OCI-LY1 (cell line): ENCODE results near the gene CASZ1.

Source experiments
- EZH2 ChIP-seq: fragments of 200-600 bp; sonication (generic), shearing (Covaris generic); IDR thresholded peaks from 2 replicates; pipeline ENCODE4 v1.8.0; 2017; ENCODE audit warnings: borderline replicate concordance, mixed run types, mild to moderate bottlenecking, antibody characterized with exemption, low read length, moderate library complexity, mixed read lengths
- TF ChIP-seq, protein P1 (sequence below): fragments of 200-600 bp; sonication (generic), shearing (Covaris generic); IDR thresholded peaks from 2 replicates; pipeline ENCODE4 v1.5.1; 2017; ENCODE audit warnings: mild to moderate bottlenecking, antibody characterized with exemption, low read length, moderate library complexity, mixed read lengths

GRCh38 chr1:10685808-10686403, 110.5 kb downstream of the CASZ1 start:
- TF ChIP-seq, protein P1, sequence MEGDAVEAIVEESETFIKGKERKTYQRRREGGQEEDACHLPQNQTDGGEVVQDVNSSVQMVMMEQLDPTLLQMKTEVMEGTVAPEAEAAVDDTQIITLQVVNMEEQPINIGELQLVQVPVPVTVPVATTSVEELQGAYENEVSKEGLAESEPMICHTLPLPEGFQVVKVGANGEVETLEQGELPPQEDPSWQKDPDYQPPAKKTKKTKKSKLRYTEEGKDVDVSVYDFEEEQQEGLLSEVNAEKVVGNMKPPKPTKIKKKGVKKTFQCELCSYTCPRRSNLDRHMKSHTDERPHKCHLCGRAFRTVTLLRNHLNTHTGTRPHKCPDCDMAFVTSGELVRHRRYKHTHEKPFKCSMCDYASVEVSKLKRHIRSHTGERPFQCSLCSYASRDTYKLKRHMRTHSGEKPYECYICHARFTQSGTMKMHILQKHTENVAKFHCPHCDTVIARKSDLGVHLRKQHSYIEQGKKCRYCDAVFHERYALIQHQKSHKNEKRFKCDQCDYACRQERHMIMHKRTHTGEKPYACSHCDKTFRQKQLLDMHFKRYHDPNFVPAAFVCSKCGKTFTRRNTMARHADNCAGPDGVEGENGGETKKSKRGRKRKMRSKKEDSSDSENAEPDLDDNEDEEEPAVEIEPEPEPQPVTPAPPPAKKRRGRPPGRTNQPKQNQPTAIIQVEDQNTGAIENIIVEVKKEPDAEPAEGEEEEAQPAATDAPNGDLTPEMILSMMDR, result no peak
- no peak for TF ChIP-seq EZH2
